Type B pancreatic cell (in vitro differentiated cells): ENCODE data around the gene RBM19. TPM values are rescaled to one million over a fixed set of nuclear protein-coding genes. Genes with fewer than 3 reads are reported as not detected.

Experiments
- DNase-seq: peaks from one replicate; pipeline ENCODE4 v3.0.0; 2021; ENCODE audit warnings: mixed read lengths; ENCODE audit not compliant: unreplicated experiment; ENCODE audit errors: extremely low spot score
- H3K27ac Mint-ChIP-seq: 2 replicates; pipeline ENCODE4 v1.8.0; 2021; ENCODE audit warnings: mild to moderate bottlenecking, mixed read lengths
- H3K27me3 Mint-ChIP-seq: 2 replicates; pipeline ENCODE4 v1.8.0; 2021; ENCODE audit warnings: mixed read lengths
- H3K36me3 Mint-ChIP-seq: 2 replicates; pipeline ENCODE4 v1.8.0; 2021; ENCODE audit warnings: mixed read lengths
- H3K4me1 Mint-ChIP-seq: one replicate; pipeline ENCODE4 v1.8.0; 2021; ENCODE audit warnings: mixed read lengths; ENCODE audit not compliant: unreplicated experiment
- H3K4me3 Mint-ChIP-seq: 2 replicates; pipeline ENCODE4 v1.8.0; 2021; ENCODE audit warnings: mild to moderate bottlenecking, mixed read lengths
- H3K9me3 Mint-ChIP-seq: 2 replicates; pipeline ENCODE4 v1.8.0; 2021; ENCODE audit warnings: mixed read lengths
- CTCF ChIP-seq: fragments of 200-600 bp; sonication (generic); conservative IDR thresholded peaks from 2 replicates; pipeline ENCODE4 v1.5.0; 2021; ENCODE audit warnings: antibody characterized with exemption, mild to moderate bottlenecking
- total RNA-seq: library from RNA; stranded (reverse); gene quantifications from 2 replicates; pipeline ENCODE4 v1.2.1, GENCODE V29; 2021; ENCODE audit warnings: low replicate concordance

RBM19 gene
- total RNA-seq, 1 donor from 2014 or later = 37.8 TPM

DNA sequence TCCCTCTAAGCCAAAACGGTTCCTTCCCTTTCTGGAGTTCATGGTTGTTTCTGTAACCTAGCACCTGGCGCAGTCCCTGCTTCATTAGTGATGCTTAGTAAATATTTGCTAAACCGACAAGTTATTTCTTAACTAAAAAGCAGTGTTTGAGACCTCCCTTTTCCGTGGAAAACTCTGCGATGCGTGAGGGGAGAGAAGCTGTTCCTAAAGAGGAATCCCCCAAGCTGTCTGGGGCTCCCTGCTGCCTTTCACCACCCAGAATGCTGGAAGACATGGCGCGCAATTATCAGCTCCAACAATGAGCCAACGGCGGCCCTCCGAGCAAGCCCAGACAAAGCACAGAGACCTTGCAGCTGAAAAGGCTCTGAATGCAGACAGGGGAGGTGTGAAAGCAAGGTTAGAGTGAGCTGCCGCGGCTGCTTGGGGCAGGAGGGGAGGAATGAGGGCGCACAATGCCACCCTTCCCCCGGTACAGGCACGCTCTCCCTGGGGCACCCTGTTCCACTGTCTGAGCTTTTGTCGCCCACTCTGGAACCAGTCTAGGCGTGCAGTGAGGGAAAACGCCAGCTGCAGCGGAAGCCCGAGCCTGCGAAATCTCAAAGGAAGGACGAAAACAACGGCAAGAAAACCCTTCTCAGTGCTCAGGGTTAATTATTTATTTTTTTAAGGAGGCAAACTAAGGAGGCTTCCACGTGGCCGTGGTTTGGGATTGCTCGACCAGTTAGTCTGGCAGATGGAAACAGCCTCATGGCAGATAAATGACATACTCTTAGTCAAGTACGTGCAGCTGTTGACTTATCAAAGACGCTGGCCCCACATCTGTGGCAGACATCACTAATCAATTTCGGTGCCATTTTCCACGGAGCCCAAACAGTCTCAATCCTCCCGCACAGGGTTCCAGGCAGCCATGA, 66.3 kb downstream of the RBM19 start:
- peaks cover 12% of the 10 kb centered on the region for H3K4me1 Mint-ChIP-seq
- H3K27me3 Mint-ChIP-seq = no peaks in the 10 kb centered on the region
- H3K9me3 Mint-ChIP-seq = no peaks in the 10 kb centered on the region
- peaks cover 7% of the 10 kb centered on the region for H3K36me3 Mint-ChIP-seq
- TF ChIP-seq CTCF = no peak
- no peak for DNase-seq
- peak overlapping the region; percentile 67 for H3K27ac Mint-ChIP-seq
- peak overlapping the region; percentile 59 for H3K4me3 Mint-ChIP-seq

DNA sequence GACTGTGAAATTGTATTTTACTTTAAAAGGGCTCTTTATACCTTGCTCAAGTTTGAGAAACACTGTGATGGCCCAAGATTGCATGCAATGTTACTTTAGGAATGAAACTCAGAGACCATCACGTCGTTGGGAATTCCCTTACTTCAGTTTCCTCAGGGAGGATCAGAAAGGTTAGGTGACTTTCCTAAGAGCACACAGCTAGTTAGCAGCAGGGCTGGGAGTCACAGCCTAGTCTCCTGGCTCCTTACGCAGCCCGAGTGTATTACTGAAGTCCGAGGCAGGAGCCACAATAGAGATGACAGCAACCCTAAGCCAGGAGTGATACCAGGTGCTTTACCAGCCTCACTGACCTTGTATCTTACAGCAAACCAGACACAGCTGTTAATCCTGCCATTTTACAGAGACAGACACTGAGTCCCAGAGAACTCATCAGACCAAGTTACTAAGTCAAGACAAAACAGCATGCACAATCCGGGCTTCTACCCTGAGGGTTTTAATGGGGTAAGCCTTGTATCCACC, 67.0 kb downstream of the RBM19 start:
- Mint-ChIP-seq H3K9me3 (no peaks in the 10 kb centered on the region), H3K27me3 (no peaks in the 10 kb centered on the region), H3K27ac (peak overlapping the region; percentile 67), H3K36me3 (peaks cover 7% of the 10 kb centered on the region), H3K4me1 (peaks cover 12% of the 10 kb centered on the region), H3K4me3 (peak overlapping the region; percentile 45)
- TF ChIP-seq CTCF = no peak
- no peak for DNase-seq

DNA sequence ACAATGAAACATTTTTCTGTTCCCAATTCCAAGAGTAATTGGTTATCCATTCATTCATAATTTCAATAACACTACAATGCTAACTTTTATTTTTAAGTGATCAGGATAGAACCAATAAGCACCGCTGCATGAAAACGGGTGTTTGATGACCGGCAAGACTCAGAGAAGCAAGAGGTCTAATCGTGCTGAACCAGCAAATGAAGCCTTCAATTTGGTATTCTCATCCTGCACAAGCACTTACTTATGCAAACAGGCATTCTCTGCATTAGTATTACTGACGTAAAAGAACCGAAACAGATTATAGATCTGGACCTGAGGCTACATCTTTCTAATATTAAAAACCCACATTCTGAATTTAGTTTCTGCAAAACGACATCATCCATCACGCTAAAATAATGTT, 67.7 kb downstream of the RBM19 start:
- Mint-ChIP-seq H3K27me3 (no peaks in the 10 kb centered on the region), H3K36me3 (peaks cover 7% of the 10 kb centered on the region), H3K27ac (no peak overlapping the region), H3K9me3 (no peaks in the 10 kb centered on the region), H3K4me1 (peaks cover 12% of the 10 kb centered on the region), H3K4me3 (no peak overlapping the region)
- TF ChIP-seq CTCF = no peak
- no peak for DNase-seq

GRCh38 chr12:113897406-113897805, 68.7 kb downstream of the RBM19 start:
- H3K36me3 Mint-ChIP-seq = peaks cover 3% of the 10 kb centered on the region
- H3K9me3 Mint-ChIP-seq = no peaks in the 10 kb centered on the region
- H3K27ac Mint-ChIP-seq = no peak overlapping the region
- H3K4me3 Mint-ChIP-seq = no peak overlapping the region
- DNase-seq = no peak
- H3K27me3 Mint-ChIP-seq = no peaks in the 10 kb centered on the region
- TF ChIP-seq CTCF = no peak
- peaks cover 12% of the 10 kb centered on the region for H3K4me1 Mint-ChIP-seq

DNA sequence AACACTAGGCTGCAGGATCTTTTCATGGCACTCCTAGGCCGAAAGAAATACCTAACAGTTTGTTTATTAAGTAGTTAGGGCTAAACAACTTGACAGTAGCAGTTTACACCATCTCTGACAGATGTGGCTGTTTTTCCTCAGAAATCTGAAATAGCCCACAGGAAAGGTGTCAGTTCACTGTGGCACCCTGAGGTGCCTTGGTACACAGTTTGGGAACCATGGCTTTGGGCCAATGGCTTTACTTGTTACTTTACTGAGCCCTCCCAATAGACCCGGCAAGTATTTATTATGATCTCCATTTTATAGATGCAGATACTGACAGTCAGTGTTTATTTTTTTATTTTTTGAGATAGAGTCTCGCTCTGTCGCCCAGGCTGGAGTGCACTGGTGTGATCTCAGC, 69.3 kb downstream of the RBM19 start:
- peaks cover 3% of the 10 kb centered on the region for H3K36me3 Mint-ChIP-seq

More for the DNA sequence above, 69.3 kb downstream of the RBM19 start:
- no peak overlapping the region for H3K27ac Mint-ChIP-seq
- H3K4me3 Mint-ChIP-seq = no peak overlapping the region
- H3K27me3 Mint-ChIP-seq = no peaks in the 10 kb centered on the region
- TF ChIP-seq CTCF = no peak
- DNase-seq = no peak
- peaks cover 13% of the 10 kb centered on the region for H3K4me1 Mint-ChIP-seq
- no peaks in the 10 kb centered on the region for H3K9me3 Mint-ChIP-seq
